GM19043 (cell line): ENCODE data around the gene IGHMBP2.

Experiments used
- ATAC-seq: cut with Tn5 transposase; IDR thresholded peaks from one replicate; pipeline ENCODE4 v1.9.1; 2021; ENCODE audit warnings: low read depth; ENCODE audit not compliant: unreplicated experiment

The IGHMBP2 gene

GRCh38 chr11:68889948-68890446 is 13.7 kb upstream of the IGHMBP2 start:
- no peak for ATAC-seq

- ATAC-seq, result no peak
Measured at GRCh38 chr11:68890490-68891231, 13.0 kb upstream of the IGHMBP2 start.

GRCh38 chr11:68891351-68891948 is 12.2 kb upstream of the IGHMBP2 start:
- ATAC-seq, result no peak

- ATAC-seq, result no peak
Measured at GRCh38 chr11:68892576-68892975, 11.1 kb upstream of the IGHMBP2 start.

- ATAC-seq, result no peak
Measured at GRCh38 chr11:68893282-68893681, 10.4 kb upstream of the IGHMBP2 start.

- no peak for ATAC-seq
Measured at GRCh38 chr11:68896171-68896959, 7.3 kb upstream of the IGHMBP2 start.

GRCh38 chr11:68897441-68897840 is 6.2 kb upstream of the IGHMBP2 start:
- no peak for ATAC-seq

- no peak for ATAC-seq
Measured at GRCh38 chr11:68900835-68901381, 2.8 kb upstream of the IGHMBP2 start.

- ATAC-seq, result no peak
Measured at GRCh38 chr11:68904248-68904847, 657 bp downstream of the IGHMBP2 start.

- no peak for ATAC-seq
Measured at GRCh38 chr11:68905421-68906360, 2.0 kb downstream of the IGHMBP2 start.

GRCh38 chr11:68908273-68908672 is 4.6 kb downstream of the IGHMBP2 start:
- no peak for ATAC-seq

GRCh38 chr11:68910965-68911364 is 7.3 kb downstream of the IGHMBP2 start:
- ATAC-seq, result no peak

- ATAC-seq, result no peak
Measured at GRCh38 chr11:68911731-68912130, 8.0 kb downstream of the IGHMBP2 start.

- no peak for ATAC-seq
Measured at GRCh38 chr11:68912254-68912653, 8.6 kb downstream of the IGHMBP2 start.

- ATAC-seq, result no peak
Measured at GRCh38 chr11:68913188-68913587, 9.5 kb downstream of the IGHMBP2 start.

GRCh38 chr11:68914761-68915160 is 11.1 kb downstream of the IGHMBP2 start:
- no peak for ATAC-seq

GRCh38 chr11:68916439-68916838 is 12.7 kb downstream of the IGHMBP2 start:
- ATAC-seq, result no peak

- ATAC-seq, result no peak
Measured at GRCh38 chr11:68923614-68924013, 19.9 kb downstream of the IGHMBP2 start.

- ATAC-seq, result no peak
Measured at GRCh38 chr11:68924073-68924925, 20.6 kb downstream of the IGHMBP2 start.
